SIG-M5 (cell line): ENCODE measurements around the gene RBBP4.

Experiments used
- DNase-seq: peaks from one replicate; lab custom pipeline; 2025; lab: John Stamatoyannopoulos, UW

The RBBP4 gene

DNA sequence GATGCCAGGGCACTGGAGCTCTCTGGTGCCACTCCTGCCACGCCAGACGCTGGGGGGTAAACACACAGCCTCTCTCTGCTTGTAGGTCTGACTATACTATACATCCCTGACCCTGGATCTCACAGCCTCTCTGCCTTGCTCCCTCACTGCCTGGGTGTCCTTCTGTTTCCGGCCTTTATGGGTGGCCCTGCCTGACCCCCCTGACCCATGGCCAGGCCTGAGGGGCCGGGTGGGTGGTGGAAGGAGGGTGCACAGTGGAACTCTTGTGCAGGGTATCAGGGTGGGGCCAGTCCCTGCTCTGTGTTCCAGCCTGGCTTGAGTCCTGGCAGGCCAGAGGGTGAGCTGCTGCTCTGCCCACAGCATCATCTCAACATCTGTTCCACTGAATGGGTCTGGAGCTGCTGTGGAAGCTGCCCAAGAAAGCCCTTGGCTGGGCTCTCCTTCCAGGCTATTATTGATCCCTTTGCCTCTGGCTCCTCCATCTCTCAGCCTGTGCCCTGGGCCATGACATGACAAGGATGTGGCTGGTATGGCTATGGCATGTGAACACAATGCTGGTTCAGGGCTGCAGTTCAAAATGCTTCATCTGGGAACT is 68.8 kb downstream of the RBBP4 start:
- DNase-seq = no peak

DNA sequence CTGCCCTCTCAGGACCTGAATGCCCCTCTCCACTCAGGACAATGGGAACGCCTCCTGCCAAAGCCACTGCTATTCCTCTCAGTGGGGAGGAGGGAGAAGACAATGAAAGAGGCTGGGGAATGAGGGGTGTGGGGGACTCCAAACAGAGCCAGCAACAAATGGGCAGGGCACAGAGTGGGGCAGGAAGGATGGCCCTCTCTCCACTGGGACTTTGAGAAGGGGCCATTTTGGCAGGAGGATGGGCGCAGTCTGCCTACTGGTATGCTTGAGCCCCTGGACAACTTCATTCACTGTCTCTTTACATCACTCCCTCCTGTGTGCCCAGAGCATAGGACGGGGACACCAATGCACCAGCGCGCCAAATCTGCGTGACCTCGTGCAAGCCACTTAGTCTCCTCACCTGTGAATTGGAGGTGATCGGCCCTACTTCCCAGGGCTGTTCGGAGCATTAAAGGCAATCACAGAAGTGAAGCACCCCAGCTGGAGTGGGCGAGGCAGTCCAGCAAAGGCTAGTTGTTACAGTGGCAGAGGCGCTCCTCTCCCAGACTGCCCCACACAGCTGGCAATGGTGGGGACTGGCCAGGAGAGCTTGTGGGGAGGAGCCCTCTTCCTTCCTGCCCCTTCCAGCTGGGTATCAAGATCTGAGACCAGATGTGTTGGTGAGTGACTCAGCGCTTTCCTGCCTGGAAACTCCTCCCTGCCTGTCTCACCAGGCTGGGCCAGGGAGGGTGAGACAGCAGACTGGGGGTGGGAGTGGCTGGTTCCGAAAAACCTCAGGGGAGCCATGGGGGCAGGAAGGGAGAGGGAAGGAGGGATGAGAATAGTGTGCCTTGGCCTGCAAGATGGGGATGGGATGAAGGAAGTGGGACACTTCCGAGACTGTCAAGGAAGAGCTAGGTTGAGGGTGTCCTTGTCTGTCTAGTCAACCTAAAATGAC is 73.9 kb downstream of the RBBP4 start:
- no peak for DNase-seq

DNA sequence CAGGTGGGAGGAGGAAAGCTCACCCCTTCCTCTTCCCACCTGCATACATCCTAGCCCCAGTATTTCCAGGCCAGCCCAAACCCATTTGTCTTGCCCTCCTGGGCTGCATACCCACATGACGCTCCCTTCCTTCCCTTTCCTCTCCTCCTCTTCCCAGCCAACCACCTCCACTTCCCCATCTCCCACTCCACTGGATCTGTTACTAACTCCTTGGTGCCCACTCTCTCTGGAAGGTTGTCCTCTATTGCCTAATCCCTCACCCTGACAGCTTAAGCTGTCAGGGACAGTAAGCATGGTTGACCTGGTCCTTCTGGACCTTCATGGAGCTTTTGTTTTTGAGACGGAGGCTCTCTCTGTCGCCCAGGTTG is 74.6 kb downstream of the RBBP4 start:
- DNase-seq = no peak

DNA sequence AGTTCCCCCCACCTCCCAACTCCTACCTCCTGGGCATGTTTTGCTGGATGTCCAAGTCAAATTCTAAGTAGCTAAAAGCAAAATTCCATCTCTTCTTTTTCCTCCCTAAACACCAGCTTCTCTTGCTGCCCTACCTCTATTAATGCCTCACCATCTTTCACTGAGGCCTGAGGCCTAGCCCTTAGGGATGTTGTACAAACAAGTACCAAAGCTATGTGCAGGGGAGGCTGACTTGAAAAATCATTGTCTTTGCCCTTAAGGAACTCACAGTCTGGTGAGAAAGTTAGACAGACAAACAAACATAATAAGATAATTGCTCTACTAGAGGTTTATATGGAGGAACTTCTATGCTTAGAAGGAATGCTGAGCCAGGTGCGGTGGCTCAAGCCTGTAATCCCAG is 76.9 kb downstream of the RBBP4 start:
- no peak for DNase-seq

DNA sequence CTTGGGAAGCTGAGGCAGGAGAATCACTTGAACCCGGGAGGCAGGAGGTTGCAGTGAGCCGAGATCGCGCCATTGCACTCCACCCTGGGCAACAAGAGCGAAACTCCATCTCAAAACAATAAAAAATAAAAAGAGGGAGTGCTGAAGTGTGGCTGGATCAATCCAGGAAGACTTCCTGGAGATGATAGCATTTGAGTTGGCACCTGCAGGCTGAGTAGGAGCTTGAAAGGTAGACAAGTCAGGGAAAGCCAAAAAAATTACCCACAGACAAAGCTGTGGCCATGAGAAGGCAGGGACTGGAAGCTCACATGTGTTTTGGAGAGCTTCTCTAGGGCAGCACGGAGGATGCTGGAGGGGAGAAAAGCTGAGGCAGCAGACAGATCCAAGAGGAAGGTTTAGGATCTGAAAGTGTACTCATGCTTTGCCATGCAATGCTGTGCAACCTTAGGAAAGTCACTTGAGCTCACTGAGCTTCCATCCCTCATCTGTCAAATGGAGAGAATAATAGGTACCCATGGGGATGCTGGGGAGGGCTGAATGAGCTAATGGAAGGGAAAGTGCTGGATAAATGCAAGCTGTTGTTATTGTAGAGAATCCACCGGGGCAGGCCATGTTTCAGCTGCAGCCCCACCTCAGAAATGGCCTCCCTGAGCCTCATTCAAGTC is 77.5 kb downstream of the RBBP4 start:
- DNase-seq = no peak

DNA sequence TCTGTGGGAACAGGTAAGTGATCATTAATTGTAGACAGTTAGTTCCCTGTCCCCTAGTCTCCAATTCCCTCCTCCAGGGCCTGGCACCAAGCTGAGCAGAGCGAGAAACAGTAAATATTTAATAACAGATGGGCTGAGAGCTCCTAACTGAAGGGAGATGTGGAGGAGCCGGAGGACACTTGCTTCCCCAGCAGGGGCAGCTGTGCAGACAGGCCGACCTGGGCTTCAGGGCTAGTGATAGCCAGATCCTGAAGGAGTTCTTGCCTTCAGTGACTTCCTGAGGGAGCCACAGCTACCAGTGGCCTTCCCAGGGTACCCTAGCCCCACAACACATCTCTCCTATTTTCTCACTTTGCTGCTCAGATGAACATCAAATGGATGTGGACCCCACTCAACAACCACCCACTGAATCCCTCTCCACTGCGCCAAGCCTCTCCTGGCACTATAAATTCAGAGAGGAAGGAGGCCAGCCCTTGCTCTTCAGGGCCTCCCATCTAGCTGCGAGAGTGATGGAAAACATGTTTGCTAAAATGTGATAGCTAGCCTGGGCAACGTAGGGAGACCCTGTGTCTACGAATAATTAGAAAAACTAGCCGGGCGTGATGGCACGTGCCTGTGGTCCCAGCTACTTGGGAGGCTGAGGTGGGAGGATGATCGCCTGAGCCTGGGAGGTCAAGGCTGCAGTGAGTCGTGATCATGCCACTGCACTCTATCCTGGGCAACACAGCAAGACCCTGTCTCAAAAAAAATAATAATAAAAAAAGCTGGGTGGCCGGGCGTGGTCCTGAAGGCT is 78.4 kb downstream of the RBBP4 start:
- DNase-seq = no peak

DNA sequence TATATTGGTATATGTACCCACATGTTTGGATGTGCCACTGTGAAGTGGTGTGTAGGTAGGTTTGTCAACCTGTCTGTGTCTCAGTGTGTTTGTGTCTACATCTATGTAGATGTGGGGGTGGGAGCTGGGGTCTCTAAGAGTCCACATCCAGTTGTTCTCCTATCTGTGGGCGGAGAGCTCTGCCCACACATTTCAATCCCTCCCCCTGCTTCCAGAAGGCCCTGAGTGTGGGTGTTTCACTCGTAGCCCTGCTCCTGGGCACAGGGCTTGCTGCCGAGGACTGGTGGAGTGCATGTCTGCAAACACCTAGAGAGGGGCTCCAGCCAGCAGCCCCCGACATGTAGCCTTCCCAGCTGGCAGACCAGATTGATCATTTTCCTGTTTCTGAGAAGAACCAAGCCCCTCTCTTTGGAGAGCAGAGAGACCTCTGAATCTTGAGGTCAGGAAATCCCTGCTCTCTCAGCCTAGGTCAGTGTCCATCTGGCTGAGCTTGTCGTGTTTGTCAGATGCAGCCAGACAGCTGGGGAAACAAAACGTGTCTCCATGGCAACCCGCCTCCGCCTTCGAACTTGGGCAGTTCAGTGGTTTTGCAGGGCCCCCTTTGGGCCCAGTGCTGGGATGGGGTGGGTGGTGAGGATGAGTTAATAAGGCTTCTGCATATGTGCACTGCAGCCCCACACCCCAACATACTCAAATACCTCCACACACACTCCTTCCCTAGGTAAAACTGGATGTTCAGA is 82.7 kb downstream of the RBBP4 start:
- no peak for DNase-seq
